ENCODE results near the gene VPS52.
A peak's percentile ranks its signal among the peaks of the same experiment; 100 is the strongest.
"Not testable (repeated sequence)": the region's sequence is repeated elsewhere in the genome, so short reads cannot be mapped to it uniquely, and the experiment has no call there.

VPS52 gene

DNA sequence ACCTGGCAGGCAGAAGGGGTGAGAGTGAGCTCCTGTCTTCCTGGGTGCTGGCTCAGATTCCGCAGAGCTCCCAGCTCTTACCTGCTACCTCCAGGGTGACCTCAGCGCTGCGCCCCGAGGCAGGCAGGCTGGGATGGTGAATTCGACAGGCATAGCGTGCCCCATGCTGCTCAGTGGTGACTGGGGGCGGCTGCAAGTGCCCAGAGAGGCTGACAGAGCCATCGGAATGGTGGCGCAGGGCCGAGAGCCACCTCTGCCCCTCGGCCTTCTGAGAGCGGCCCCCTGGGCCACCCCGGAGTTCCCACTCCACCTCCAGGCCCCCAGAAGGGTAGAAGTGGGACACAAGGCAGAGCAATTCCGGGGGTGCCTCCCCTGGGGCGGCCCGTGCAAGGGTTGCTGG lies 32.5 kb upstream of the VPS52 start:
- no peak for DNase-seq

GRCh38 chr6:33301877-33302276 lies 30.2 kb upstream of the VPS52 start:
- DNase-seq: no peak

DNA sequence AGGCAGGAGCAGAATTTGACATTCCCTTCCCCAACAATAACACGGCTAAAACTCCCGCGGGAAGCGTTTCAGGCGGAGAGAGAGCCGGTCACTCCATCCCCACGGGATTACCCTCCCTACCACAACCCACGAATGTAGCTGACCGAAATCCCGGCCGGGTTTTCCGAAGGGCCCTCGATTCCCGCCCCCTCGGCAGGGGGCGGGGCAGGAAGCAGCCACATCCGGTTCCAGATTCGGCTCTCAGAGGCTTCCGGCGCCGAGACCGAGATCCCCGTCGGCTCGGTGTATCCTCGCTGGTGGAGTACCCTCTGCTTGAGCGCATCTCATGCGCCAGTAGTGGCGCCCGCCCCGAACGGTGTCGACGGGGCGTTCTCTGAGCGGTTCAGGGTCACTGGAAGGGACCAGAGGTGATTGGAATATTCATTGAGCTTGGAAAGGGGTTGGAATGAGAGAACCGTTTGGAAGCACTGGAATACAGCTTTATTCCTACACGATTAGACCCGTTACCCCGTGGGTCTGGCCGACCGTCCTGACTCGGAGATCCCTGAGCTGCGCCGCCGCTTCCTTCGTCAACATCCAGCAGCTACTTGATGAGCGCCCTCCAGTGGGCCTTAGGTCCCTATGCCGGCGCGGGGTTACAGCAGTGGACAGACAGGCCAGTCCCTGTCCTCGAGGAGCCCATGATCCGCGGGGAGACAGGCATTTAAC lies 27.7 kb upstream of the VPS52 start:
- peak; percentile 94 to 96 for DNase-seq

DNA sequence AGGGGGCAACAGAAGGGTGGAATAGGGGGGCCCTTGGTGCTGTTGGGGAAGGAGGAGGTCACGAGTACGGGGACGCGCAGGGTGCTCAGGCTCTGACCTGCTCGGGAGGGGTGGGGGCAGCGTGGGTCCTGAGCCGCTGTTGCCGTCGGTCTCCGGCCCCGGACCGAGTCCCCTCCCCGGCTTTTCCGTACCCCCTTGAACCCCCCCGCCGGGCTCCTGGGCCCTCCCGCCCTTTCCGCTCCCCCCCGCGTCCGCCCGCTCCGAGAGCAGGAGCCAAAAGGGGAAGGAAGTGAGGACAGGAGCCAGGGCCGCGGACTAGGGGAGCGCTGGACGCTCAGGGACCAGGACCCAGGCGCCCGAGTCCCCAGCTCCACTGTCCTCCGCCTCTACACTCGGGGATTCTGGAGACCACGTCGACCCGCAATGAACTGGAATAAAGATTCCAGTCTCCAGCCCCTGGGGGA lies 27.1 kb upstream of the VPS52 start, which contains the start of gene RGL2:
Gene RGL2 (minus strand): TSS at position 170 of the 464 bp plus-strand sequence. CDS start 332 bp downstream, outside the sequence.
- DNase-seq: peak; percentile 60 to 66

GRCh38 chr6:33297956-33298772 lies 26.5 kb upstream of the VPS52 start:
- peak; percentile 65 to 77 for DNase-seq

GRCh38 chr6:33297406-33297955 lies 25.8 kb upstream of the VPS52 start:
- no peak for DNase-seq

GRCh38 chr6:33296797-33297405 lies 25.2 kb upstream of the VPS52 start:
- DNase-seq: no peak

- DNase-seq: no peak
Measured at GRCh38 chr6:33295621-33296369, 24.1 kb upstream of the VPS52 start.

DNA sequence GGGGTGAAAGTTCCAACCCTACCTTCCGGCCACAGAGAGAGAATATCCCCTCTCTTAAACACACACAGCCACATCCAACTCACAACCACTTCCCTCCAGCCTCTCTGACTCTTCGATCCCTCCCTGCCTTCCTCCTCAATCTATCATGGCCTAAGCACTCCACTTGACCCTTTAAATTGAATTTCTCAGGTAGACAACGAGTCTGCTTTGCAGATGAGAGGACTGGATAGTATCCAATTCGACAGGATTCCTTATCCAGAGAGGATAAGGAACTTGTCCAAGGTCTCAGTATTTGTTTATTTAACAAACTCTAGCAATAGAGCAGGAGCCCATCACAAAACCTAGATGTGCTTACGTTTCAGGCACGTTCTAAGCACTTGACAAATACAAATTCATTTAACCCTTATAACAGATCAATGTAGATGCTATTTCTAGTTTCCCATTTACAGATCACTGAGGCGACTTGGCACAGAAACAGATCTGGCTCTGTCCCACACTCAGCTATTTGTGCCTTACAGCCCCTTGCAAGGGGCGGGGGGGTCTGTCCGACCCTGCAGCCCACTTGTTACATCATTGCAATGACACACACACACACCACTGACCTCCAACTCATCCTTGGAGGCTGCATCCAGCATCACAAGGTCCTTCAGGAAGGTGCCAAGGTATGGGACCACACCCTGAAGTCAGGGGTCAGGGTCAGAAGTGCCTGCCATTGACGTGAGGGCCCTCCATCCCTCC lies 22.6 kb upstream of the VPS52 start:
- DNase-seq: no peak

GRCh38 chr6:33292996-33293682 lies 21.5 kb upstream of the VPS52 start:
- no peak for DNase-seq

DNA sequence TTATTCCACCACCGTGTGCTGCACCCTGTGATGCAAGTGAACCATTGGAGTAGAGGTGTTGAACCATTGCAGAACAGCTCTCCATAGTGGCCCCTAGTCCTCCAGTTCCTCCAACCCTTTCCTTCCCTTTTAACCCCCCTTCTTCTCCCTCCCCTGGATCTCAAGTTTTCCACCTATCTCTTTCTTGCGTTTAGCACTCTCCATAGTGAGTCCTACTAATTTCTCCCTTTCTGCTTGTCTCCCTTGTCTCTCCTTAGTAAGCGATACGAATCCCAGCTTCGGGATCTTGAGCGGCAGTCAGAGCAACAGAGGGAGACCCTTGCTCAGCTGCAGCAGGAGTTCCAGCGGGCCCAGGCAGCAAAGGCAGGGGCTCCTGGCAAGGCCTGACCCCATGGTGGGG lies 18.8 kb upstream of the VPS52 start:
- DNase-seq: no peak

DNA sequence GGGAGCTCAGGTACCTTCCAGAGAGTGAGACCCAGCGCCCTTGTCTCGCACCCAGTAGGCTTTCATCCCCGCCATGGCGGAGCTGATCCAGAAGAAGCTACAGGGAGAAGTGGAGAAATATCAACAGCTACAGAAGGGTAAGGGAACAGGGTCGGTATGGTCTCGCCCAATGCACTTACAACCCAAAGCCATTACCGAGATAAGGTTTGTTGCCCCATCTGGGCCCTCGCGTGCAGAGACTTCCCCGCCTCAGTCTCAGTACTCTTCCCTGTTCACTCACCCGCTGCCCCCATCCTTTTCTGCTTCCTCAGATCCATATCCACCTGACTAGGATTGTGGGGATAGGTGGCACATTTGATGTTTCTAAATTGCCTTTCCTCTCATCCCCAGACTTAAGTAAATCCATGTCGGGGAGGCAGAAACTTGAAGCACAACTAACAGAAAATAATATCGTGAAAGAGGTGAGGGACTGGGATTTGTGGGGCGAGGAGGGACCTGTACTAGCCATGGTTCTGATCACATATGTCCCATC lies 18.2 kb upstream of the VPS52 start:
- DNase-seq: no peak

DNA sequence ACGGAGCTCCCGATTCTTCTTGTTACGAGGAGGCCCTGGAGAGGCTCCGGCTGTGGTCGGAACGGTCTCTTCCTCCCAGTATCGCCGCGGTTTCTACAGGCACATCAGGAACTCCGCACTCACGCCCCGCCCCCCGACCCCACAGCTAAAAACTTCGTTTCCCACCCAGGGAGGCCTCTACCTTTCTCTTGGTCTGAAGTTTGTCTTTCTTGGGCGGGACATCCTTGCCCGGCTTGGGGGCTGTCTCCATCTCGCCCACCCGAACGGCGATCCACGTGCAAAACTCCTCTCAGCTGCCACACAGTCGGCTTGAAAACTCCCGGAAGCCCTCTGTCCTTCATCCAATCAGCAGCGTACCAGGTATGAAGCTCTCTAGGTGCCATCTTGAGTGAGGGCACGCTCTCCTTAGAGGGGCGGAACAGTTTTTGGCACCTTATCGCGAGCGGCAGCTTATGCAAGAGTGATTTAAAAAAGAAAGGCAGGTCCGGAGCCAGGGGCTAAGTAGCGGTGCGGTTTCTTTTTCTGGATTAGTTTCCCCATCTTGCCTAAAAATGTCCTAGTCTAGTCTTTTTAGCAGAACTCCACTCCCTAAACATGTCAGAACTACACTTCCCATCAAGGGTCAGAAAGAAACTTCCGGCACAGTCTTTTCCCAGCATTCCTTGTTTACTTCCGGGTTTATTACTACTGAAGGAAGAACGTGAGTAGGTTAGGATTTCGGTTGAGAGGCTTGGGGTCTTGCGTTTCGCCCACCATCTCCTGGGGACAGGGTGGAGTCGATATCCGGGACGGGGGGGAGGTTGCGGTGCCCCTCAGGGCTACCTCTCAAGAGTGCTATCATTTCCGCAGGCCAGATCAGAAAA lies 17.5 kb upstream of the VPS52 start, which contains the start of the genes PFDN6 and WDR46:
Gene PFDN6 (plus strand): TSS at position 681 of the 863 bp plus-strand sequence. CDS start 256 bp downstream, outside the sequence.
Gene WDR46 (minus strand): TSS at position 319 of the 863 bp plus-strand sequence. CDS start 69 bp downstream, at position 250.
- peak; percentile 75 to 83 for DNase-seq

DNA sequence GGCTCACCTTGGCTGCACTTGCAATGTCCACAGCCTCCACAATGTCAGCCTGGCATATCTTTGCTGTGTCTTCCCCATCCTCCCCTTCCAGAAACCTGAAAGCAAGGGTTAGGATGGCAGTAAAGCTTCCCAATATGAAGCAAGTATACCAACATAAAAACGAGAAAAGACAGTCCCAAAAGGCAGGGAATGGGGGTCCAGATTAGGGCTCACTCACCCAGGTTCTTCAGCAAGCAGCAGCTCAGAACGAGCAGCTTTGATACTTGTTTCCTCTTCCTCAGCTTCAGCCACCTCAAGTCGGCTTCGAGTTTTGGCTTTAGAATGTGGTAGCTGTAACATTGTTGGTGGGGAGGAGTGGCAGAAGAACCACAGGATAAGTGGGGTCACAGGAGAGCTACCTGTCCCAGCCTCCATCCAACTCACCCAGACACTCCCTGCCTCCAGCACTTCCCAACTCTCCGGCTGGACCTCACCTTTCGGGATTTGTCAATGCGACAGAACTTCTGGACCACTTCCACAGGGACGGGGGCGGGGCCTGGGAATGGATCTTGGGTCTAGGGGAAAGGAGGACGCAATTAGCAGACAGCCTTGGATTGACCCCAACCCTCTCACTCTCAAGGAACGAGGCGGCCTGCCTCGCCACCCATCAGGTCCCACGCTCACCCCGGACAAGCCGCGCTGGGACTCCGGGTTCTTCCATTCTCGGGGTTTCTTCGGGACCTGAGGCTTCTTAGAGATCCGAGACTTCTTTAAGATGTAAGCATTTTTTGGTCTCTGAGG lies 16.7 kb upstream of the VPS52 start:
- DNase-seq: no peak

- no peak for DNase-seq
Measured at GRCh38 chr6:33286946-33287914, 15.6 kb upstream of the VPS52 start.

DNA sequence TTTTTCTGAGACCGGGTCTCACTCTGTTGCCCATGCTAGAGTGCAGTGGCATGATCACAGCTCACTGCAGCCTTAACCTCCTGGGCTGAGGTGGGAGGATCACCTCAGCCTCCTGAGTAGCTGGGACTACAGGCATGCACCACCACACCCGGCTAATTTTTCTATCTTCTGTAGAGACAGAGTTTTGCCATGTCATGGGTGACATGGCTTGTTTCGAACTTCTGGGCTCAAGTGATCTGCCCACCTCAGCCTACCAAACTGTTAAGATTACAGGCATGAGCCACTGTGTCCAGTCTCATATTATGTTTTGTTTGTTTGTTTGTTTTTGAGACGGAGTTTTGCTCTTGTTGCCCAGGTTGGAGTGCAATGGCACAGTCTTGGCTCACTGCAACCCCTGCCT lies 13.5 kb upstream of the VPS52 start:
- DNase-seq: not testable (repeated sequence)

DNA sequence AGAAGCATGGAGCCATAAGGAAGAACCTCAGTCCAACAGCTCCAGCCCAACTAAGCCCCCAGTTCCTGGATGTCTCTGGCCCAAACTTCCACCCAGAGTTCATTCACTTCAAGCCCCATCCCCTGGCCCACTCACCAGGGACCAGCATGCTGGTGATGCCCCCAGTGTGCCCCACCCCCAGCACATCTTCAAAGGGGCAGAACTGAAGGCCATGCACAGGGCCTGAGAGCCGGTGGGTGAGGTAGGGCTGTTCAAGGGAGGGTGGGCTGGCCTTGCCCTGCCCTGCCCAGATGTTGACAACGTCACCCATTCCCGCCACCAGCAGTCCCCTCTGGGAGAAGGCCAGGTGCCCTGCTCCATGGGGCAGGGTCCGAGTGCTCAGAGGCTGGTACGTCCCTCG lies 8.9 kb upstream of the VPS52 start:
- no peak for DNase-seq

Data from activated CD4-positive, alpha-beta T cell treated with anti-CD3 and anti-CD28 coated beads, Interleukin-2, amount 50 U/mL, for 48 hours (primary cell).